Spleen (tissue), 7 donors: Measurements from ENCODE around the gene FZD2.

Experiments
- CTCF ChIP-seq, 11 experiments: fragments of 200-600 bp in 7 of 11; fragments of 450-650 bp in 4 of 11; sonication (generic) in 4 of 11; IDR thresholded peaks in 8 of 11; conservative IDR thresholded peaks in 3 of 11; 1 replicate in 7 of 11; 2 replicates in 4 of 11; pipeline versions ENCODE4 v1.4.0 to v1.8.0; 2016 to 2021; ENCODE audit warnings: antibody characterized with exemption in 11 of 11, inconsistent platforms in 4 of 11, mild to moderate bottlenecking in 1 of 11
- POLR2A ChIP-seq, 3 donors: fragments of 450-650 bp; IDR thresholded peaks; one replicate each; pipeline ENCODE4 v1.5.1; 2017; ENCODE audit warnings: antibody characterized with exemption in 3 of 3, mild to moderate bottlenecking in 1 of 3
- donor health status: DM: no; HTN: no; CAD: no; lungs with moderate emphysema.
- donor health status: DM: no; HTN: no; CAD: no.
- donor health status: DM: no; HTN: no; CAD: no.

DNA sequence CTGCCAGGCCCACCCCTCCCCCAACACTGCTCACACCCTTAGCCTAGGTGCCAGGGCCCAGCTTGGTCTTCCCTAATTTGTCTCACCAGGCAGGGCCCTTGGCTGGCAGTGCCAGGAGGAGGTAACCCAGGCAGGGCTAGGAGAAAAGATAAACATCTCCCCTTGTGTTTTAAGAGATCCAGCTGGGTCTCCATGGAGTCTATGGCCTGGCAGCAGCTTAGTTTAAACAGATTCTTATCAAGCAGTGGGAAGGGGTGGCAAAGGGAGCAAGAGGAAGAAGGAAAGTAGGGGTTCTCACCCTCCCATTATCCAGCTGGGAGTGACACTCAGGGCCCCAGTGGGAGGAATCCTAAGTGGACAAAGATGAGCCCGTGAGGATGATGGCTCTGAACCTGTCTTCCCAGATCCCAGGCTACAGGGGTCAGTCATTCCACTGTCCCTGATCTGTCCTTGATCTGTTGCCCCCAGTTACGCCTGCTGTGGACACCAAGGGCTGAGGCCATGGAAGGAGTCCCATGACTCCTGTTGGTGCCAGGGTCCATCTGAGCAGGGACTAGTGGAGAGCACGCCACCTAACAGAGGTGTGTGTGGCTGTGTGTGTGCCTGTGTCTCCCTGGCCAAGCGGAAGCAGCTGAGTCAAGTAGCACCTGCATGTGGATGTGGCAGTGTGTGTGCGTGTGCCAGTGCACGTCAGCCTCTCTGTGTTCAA lies 51.6 kb downstream of the FZD2 start:
- TF ChIP-seq CTCF (IDR thresholded peaks at IDR 0.05 in 8 of 11, conservative IDR thresholded peaks at IDR 0.05 in 3 of 11) (no peak), POLR2A (IDR thresholded peaks at IDR 0.05) (no peak)
